GM12892 (cell line): ENCODE data around the gene MBNL1.

Source experiments
- POLR2A ChIP-seq: IDR thresholded peaks from 2 replicates; pipeline ENCODE4 v1.6.1; 2011; ENCODE audit warnings: low read depth, low read length, control low read depth
- POLR2AphosphoS5 ChIP-seq: IDR thresholded peaks from 2 replicates; pipeline ENCODE4 v1.6.1; 2011; ENCODE audit warnings: low read depth, low read length, control low read depth
- TAF1 ChIP-seq: IDR thresholded peaks from 2 replicates; pipeline ENCODE4 v1.6.1; 2011; ENCODE audit warnings: low read depth, mild to moderate bottlenecking, control low read depth, low read length, borderline replicate concordance

DNA sequence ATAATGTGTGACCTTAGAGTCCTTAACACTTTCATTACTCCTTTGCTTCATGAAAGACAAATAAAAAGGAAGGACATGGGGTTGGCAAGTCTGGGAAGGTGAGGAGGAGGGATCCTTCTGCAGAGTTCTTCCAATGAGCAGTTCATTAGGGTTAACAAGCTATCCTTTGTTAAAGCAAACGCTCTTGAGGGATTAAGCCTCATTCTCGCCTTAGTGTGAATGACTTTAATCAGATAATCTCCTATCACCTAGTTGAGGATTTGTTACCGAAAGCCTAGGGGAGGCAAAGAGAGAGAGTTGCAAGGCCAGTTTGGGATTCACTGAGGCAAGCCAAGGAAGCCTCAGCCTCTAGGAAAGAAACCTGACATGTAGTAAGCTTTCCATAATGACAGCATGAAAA lies 7.4 kb upstream of the MBNL1 start:
- TF ChIP-seq POLR2AphosphoS5 (no peak), TAF1 (no peak), POLR2A (no peak)
